ENCODE results near the gene POU2F1.

GRCh38 chr1:167439301-167439988, 218.8 kb downstream of the POU2F1 start:
- TF ChIP-seq ZNF274 (IDR thresholded peaks at IDR 0.05; ENCODE audit: low read depth, low read length): no peak
- no peak for TF ChIP-seq YY1 (IDR thresholded peaks at IDR 0.05; ENCODE audit: insufficient read depth, insufficient read length)
